Activated T-helper 1 cell treated with anti-CD3 and anti-CD28 coated beads, Interleukin-2, amount 50 U/mL, for 16 hours (primary cell): ENCODE results near the gene KLHL14.
"Not testable (repeated sequence)": the region's sequence is repeated elsewhere in the genome, so short reads cannot be mapped to it uniquely, and the experiment has no call there.

Source experiments
- DNase-seq, 2 donors: peaks; one replicate each; pipeline ENCODE4 v3.0.0-alpha.2; 2020; ENCODE audit warnings: low read depth in 1 of 2, low spot score in 1 of 2

KLHL14 gene

DNA sequence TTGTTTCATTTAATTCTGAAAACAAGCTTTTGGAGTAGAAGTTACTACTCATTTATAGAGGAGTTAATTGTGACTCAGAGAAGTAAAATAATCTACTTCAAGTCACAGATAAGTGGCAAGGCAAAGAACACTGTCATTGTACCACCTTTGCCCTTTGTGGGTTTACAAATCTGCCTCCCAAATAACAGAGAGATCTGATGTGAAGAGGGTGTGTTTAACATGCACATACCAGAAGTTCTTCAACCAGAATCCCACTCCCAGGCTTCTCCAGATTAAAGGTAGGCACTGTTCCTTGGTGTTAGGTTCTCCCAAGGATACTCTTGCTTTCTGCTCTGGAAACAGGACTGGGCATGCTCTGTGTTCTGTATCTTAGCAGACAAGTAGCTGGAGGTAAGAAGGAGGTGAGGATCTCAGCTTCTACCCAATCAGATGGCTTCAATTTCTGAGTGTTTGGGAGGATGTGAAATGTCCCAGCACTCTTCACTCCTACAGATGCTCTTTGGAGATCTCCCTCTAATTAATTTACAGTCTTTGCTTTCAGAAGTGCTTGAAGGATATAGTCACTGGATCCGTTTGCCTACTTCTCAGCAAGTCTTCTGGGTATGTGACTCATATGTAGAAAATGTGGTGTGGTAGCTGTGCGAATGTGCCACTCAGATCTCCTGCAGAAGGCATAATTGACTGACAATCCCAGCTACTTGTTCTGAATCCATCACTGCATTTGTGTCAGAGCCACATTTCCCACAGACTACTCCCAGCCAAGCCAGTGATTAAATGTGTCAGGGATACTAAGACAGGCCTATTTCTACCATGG is 111.1 kb downstream of the KLHL14 start:
- no peak for DNase-seq

DNA sequence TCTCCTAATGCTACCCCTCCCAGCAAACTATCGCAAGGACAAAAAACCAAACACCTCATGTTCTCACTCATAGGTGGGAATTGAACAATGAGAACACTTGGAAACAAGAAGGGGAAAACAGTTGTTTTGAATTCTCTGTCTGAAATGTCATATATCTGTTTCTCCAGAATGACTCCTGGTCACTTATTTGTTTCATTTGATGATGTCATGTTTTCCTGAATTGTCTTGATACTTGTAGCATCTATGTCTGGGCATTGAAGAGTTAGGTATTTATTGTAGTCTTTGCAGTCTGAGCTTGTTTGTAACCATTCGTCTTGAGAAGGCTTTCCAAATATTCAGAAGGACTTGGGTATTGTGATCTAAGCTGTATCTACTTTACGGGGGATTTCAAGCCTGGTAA is 118.3 kb downstream of the KLHL14 start:
- DNase-seq: not testable (repeated sequence)

DNA sequence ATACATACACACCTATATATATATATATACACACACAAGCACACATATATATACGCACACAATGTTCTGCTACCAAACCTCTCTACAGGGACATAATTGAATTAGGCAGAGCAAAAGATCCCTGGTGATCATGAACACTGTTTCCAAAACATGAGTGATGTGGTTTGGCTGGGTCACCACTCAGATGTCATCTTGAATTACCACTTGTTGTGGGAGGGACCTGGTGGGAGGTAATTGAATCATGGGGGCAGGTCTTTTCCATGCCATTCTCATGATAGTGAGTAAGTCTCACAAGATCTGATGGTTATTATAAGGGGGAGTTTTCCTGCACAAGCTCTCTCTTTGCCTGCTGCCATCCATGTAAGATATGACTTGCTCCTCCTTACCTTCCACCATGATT is 135.2 kb downstream of the KLHL14 start:
- not testable (repeated sequence) for DNase-seq

DNA sequence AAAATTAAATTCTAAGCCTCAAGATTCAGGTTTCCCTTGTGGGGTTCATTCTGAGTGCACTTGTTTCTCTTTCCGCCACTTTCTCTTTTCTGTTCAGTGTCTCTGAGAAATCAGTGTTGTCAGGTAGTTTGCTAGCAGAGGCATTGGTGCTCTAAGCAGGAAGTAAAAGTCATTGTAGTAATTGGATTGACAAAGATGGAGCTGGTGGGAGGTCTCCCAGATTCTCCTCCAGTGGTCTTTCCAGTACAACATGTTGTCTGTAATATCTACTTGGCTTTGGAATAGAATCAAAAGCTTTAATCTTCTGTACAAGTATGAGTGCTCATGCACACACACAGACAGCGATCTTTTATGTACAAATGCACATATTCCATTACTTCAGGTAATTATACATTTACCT is 135.6 kb downstream of the KLHL14 start:
- DNase-seq: no peak

DNA sequence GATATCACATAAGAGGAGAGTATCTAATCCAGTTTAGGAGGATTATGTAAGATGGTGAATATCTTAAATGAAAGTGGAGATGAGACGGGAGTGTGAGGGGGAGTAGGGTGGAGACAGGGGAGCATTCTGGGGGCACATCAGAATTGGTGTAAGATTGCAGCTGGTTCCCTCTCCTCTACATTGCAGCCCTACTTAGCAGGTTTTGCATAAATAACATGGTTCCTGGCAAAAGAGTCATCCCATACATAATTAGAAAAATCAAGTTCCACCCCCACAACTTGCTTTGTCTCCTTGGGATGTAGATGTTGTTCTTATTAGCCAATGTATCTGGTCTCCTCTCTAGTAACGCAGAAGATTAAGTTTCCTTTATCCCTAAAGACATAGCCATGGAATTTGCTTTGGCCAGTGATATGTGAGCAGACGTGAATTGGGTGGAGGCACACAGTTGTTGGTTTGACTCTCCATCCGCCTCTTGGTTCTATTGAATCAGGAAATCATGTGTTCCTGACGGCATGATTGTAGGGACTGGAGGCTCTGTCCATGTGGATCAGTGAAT is 137.9 kb downstream of the KLHL14 start:
- no peak for DNase-seq

DNA sequence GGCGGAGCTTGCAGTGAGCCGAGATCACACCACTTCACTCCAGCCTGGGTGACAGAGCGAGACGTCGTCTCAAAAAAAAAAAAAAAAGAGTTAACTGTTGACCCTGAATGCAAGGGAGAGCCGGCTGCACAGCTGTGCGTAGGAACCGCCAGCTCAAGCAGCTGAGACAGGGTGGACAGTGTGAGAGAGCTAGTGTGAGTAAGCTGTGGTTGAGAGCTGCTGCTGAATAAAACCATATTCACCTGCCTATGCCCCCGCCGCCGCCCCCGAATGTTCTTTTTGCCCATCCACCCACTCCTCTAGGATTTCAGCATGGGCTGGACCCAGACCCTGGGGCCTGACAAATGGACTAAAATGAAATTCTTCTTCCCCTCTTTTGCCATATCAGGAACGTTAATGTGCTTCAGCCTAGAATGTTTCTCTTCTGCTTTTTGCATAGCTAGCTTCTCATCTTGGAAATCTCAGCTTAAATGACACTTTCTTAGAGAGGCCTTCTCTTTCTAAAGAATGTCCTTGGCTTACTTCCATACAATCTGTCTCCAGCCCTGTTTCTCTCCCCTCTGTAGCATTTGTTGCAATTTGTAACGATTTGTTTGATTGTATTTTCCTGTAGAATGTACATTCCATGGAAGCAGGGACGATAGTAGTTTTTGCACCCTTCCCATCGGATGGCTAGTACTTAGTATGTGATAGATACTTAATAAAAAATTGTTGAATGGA is 142.7 kb downstream of the KLHL14 start:
- DNase-seq: no peak

DNA sequence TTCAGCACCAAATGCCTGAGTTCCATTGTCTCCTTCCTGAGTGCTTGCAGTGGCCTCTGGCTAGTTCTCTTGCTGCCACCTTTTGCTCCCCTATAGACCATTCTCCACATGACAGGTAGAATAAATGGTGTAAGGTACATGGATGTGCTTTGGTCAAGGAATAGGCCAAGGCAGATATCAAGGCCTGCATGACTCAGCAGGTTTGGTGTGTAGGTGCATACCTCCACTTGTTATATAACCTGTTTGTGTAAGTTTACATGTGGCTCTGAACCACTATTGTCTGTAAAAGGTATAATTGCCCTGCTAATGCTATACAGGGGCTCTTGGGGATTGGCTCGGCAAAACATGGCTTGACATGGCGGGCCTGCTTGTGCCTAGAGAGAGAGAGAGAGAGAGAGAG is 143.5 kb downstream of the KLHL14 start:
- no peak for DNase-seq

DNA sequence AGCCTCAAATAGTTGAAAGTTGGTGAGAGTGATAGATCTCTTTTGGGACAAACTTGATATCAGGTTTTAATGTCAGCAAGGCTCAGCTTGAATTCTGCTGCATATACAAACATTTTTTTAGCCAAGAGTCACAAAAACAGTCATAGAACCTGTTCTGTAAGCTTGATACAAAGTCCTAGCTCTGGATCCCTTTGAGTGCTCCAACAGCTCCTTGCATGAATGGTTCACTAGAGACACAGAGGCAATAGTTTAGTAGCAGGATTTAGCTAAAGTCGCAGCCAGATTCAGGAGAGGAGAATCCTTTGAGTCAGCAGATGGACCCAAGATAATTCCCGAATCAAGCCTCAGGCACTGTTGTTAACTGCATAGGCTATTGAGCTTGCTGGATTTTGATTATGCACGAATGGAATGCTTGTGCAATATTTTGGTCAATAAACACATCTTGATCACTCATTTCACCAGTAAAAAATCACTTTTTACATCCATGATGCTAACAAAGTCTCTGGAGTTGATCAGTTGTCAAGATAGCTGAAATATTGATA is 148.6 kb downstream of the KLHL14 start:
- DNase-seq: no peak

DNA sequence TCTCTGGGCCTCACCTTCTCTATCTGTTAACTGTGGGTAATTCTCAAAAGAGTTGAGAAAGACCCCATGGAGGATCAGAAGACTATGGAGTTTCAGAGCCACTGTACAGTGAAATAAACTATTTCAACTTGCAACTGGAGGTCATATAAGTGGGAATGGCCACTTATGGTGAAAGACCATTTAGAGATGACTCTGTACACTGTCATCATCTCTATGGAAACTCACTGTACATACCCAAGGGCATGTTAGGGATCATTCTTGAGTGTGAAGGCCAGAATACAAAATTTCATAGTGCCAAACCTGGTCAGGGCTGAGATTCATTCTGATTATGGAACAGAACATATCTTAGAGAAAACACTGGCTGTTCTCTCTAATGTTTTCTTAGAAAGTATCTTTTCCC is 149.3 kb downstream of the KLHL14 start:
- no peak for DNase-seq
